DND-41 (cell line): ENCODE data around the gene S1PR4.

Experiments used
- ATAC-seq: fragments of 200-7000 bp; cut with Tn5 transposase; 3 replicates; pipeline ENCODE4 v1.9.1; 2021; ENCODE audit warnings: low read depth; ENCODE audit not compliant: insufficient read depth
- DNase-seq: peaks from one replicate; pipeline ENCODE4 v3.0.0-alpha.2; 2020
- H2AFZ ChIP-seq: 2 replicates; pipeline ENCODE4 v1.6.0; 2012; ENCODE audit warnings: low read depth, low read length
- H3K27ac ChIP-seq: 2 replicates; pipeline ENCODE4 v1.5.1; 2012; ENCODE audit warnings: low read length, inconsistent platforms
- H3K27me3 ChIP-seq: fragments of 200-600 bp; sonication (generic); 2 replicates; pipeline ENCODE4 v1.6.0; 2012; ENCODE audit warnings: low read length, mild to moderate bottlenecking, inconsistent platforms; ENCODE audit not compliant: insufficient read depth, poor library complexity
- H3K36me3 ChIP-seq: 2 replicates; pipeline ENCODE4 v1.5.1; 2012; ENCODE audit warnings: low read length, inconsistent platforms; ENCODE audit not compliant: insufficient read depth
- H3K4me1 ChIP-seq: 2 replicates; pipeline ENCODE4 v1.5.1; 2012; ENCODE audit warnings: mild to moderate bottlenecking, low read length; ENCODE audit not compliant: insufficient read depth
- H3K4me2 ChIP-seq: 2 replicates; pipeline ENCODE4 v1.6.0; 2012; ENCODE audit warnings: mild to moderate bottlenecking, moderate library complexity, low read length, inconsistent platforms; ENCODE audit not compliant: insufficient read depth
- H3K4me3 ChIP-seq, 2 experiments: fragments of 200-600 bp in 1 of 2; shearing (Covaris generic) in 1 of 2; 2 replicates each; pipeline ENCODE4 v1.5.1; 2012 to 2016; ENCODE audit warnings: inconsistent platforms in 2 of 2, low read length in 2 of 2, mild to moderate bottlenecking in 2 of 2, low read depth in 1 of 2, moderate library complexity in 1 of 2
- H3K79me2 ChIP-seq: 2 replicates; pipeline ENCODE4 v1.6.0; 2012; ENCODE audit warnings: low read length, inconsistent platforms; ENCODE audit not compliant: insufficient read depth
- H3K9ac ChIP-seq: 2 replicates; pipeline ENCODE4 v1.6.0; 2012; ENCODE audit warnings: low read depth, mild to moderate bottlenecking, inconsistent platforms, low read length, moderate library complexity
- H3K9me3 ChIP-seq: 2 replicates; pipeline ENCODE4 v1.5.1; 2012; ENCODE audit warnings: low read length, moderate library complexity, mild to moderate bottlenecking, inconsistent platforms; ENCODE audit not compliant: insufficient read depth, severe bottlenecking
- H4K20me1 ChIP-seq: 2 replicates; pipeline ENCODE4 v1.6.0; 2012; ENCODE audit warnings: low read length; ENCODE audit not compliant: insufficient read depth
- CTCF ChIP-seq: IDR thresholded peaks from 2 replicates; pipeline ENCODE4 v1.5.1; 2012; ENCODE audit warnings: borderline replicate concordance, low read length, moderate library complexity, mild to moderate bottlenecking; ENCODE audit not compliant: poor library complexity, severe bottlenecking; ENCODE audit errors: extremely low read depth
- EZH2 ChIP-seq: IDR thresholded peaks from 3 replicates; pipeline ENCODE4 v1.6.1; 2012; ENCODE audit warnings: borderline replicate concordance, low read depth, mild to moderate bottlenecking, moderate library complexity, low read length, inconsistent platforms; ENCODE audit not compliant: severe bottlenecking

S1PR4 gene

GRCh38 chr19:3222709-3223108 lies 44.1 kb downstream of the S1PR4 start:
- Histone ChIP-seq H3K4me3 (no peak overlapping the region), H3K36me3 (no peaks in the 10 kb centered on the region), H3K4me1 (peaks cover 20% of the 10 kb centered on the region), H3K9ac (no peak overlapping the region), H4K20me1 (peaks cover 9% of the 10 kb centered on the region), H3K79me2 (no peaks in the 10 kb centered on the region), H3K9me3 (no peaks in the 10 kb centered on the region), H3K4me2 (no peak overlapping the region), H3K27me3 (no peaks in the 10 kb centered on the region), H2AFZ (no peak overlapping the region), H3K27ac (no peak overlapping the region)
- TF ChIP-seq EZH2 (no peak), CTCF (no peak)
- no peak for ATAC-seq
- DNase-seq, result no peak

- Histone ChIP-seq H3K4me3 (peak within 1 kb of the TSS; percentile 28 to 76; a peak in 3 of 4 replicates), H3K4me1 (peaks cover 25% of the 10 kb centered on the region), H3K79me2 (no peaks in the 10 kb centered on the region), H3K27me3 (no peaks in the 10 kb centered on the region), H3K9me3 (no peaks in the 10 kb centered on the region), H3K4me2 (peak within 1 kb of the TSS; percentile 91), H4K20me1 (peaks cover 10% of the 10 kb centered on the region), H2AFZ (peak within 1 kb of the TSS; percentile 90), H3K36me3 (no peaks in the 10 kb centered on the region), H3K27ac (peak within 1 kb of the TSS; percentile 70), H3K9ac (peak within 1 kb of the TSS; percentile 65)
- DNase-seq (peak; percentile 76), ATAC-seq (peak; percentile 64)
- no peak for TF ChIP-seq EZH2
- TF ChIP-seq CTCF, result peak; percentile 72
Measured at GRCh38 chr19:3224346-3225168, 46.0 kb downstream of the S1PR4 start, which contains the start of gene CELF5. CELF5 (plus strand) TSS chr19:3224661; CDS start chr19:3224740, 79 bp downstream.

- no peak overlapping the region for H2AFZ ChIP-seq
- peak overlapping the region in 1 of 2 experiments; percentile 25; a peak in 1 of 4 replicates for H3K4me3 ChIP-seq
- no peak for TF ChIP-seq EZH2
- TF ChIP-seq CTCF, result no peak
- peaks cover 25% of the 10 kb centered on the region for H3K4me1 ChIP-seq
- no peak overlapping the region for H3K27ac ChIP-seq
- no peaks in the 10 kb centered on the region for H3K27me3 ChIP-seq
- H3K4me2 ChIP-seq, result peak overlapping the region; percentile 91; the same call in 1 of the 2 replicates
- no peaks in the 10 kb centered on the region for H3K79me2 ChIP-seq
- ATAC-seq (no peak), DNase-seq (no peak)
- peaks cover 10% of the 10 kb centered on the region for H4K20me1 ChIP-seq
- H3K36me3 ChIP-seq, result no peaks in the 10 kb centered on the region
- H3K9me3 ChIP-seq, result no peaks in the 10 kb centered on the region
- no peak overlapping the region for H3K9ac ChIP-seq
Measured at GRCh38 chr19:3225169-3225485, 46.6 kb downstream of the S1PR4 start.
